Eye (tissue), 1 donor: Measurements from ENCODE around the gene PLXNB1.
"Not testable (repeated sequence)": the region's sequence is repeated elsewhere in the genome, so short reads cannot be mapped to it uniquely, and the experiment has no call there.

Experiments
- DNase-seq: peaks from one replicate; pipeline ENCODE4 v3.0.0-alpha.2; 2015

The PLXNB1 gene

DNA sequence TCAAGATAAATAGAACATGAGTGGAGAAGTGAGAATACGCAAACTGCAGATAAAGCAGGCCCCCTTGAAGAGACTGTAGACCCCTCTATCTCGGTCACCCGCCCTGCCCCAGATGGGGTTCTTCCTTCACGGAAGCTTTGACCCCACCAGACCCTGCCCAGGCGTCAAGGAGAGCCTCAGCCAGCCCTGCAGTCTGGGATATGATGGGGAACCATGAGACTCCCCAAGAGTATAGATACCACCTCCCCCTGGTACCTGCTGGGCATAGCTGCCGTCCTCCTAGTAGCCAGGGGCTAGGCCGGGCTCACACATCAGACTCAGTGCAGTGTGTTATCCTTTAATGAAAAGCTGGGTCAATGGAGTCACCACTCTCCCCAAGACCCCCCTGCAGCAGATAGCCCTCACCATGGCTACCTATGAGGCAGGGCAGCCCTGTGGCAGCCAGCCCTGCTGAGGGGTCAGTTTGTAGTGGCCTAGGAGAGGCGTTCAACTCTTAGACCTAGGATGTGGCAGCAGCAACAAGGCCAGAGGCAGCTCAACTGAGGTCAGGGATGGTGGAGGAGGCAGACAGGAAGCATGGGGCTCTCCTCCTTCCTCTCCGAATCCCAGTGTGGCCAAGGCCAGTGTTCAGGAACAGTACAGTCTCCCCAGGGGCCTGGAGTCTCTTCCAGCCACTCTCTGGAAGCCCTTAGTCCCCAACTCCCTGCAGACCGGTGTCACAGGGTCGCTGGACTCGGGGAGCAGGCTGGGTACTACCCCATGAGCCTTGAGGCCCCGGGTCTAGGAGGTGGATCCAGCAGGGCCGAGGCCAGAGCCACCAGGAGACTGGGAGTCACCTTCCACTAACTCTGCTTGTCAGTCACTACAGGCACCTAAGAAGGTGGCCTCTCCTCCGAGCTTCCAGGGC, 26.1 kb downstream of the PLXNB1 start:
- DNase-seq, result no peak

DNA sequence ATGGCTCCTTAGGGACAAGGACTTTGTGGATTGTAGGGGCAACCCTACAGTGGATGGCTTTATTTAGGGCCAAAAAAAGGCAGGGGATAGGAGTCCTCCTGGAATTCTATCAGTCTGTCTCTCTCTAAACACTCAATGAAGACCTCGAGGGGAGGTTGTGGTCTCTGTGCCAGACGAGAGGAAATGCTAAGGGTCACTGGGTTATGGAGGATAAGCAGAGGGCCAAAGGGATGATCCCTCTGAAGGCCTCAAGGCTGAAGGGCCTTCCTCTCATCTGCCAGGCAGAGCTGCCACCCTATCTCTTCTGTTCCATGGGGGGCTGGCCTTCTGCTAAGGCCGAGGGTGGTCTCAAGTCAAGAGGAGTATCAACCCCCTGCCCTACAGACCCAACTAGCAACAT, 27.0 kb downstream of the PLXNB1 start:
- no peak for DNase-seq

DNA sequence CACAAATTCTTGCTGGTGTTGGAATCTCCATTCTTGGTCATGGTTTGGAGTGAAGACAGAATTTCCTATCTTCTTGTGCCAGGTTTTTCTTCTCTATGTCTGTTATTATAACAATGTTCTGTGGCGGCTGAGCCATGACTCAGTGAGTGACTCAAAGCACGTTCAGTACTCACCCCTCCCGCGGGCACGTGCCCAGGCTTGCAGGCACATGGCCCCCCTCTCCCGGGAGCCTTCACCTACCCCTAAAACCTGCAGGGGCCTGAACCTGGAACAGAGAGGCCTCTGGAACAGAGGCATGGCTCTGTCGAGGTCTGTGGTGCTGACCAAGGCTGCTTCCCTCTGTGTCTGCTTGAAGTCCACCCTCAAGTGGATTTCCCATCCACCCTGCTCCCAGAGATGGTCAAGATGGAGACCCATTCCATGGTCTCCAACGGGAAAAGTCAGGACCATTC, 27.6 kb downstream of the PLXNB1 start:
- DNase-seq, result peak; percentile 35

DNA sequence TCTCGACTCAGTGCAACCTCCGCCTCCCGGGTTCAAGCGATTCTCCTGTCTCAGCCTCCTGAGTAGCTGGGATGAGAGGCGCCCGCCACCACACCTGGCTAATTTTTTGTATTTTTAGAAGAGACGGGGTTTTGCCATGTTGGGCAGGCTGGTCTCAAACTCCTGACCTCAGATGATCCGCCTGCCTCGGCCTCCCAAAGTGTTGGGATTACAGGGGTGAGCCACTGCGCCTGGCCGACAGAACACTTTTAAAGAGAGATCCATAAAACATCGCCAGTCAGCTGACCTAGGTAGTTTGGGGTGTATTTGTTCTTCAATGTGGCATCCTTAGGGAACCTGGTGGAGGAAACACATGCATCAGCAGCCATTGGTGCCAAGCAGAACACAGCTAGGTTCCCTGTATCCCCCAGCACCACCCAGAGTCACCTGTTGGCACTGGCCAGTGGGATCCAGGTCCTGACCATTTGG, 28.4 kb downstream of the PLXNB1 start:
- not testable (repeated sequence) for DNase-seq

DNA sequence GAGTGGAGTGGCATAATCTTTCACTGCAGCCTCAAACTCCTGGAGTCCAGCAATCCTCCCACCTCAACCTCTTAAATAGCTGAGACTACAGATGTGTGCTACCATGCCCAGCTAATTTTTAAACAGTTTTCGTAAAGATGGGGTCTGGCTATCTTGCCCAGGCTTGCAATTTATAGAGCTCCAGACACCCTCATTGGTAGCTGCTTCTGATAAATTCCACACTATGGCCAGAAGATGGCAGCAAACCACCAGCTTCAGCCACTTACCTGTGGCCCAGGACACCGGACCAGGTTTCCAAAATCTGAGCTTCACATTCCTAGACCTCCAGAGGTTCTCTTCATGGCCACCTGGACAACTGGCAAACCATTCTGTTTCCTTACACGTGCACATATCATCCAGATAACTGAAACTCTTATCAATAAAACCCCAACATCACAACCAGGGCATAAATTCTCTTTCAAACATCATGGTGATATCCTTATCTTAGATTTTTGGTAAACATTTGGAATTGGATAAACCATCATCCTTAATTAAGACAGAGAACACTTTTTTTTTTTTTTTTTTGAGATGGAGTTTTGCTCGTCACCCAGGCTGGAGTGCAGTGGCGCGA, 29.0 kb downstream of the PLXNB1 start:
- peak; percentile 75 for DNase-seq

DNA sequence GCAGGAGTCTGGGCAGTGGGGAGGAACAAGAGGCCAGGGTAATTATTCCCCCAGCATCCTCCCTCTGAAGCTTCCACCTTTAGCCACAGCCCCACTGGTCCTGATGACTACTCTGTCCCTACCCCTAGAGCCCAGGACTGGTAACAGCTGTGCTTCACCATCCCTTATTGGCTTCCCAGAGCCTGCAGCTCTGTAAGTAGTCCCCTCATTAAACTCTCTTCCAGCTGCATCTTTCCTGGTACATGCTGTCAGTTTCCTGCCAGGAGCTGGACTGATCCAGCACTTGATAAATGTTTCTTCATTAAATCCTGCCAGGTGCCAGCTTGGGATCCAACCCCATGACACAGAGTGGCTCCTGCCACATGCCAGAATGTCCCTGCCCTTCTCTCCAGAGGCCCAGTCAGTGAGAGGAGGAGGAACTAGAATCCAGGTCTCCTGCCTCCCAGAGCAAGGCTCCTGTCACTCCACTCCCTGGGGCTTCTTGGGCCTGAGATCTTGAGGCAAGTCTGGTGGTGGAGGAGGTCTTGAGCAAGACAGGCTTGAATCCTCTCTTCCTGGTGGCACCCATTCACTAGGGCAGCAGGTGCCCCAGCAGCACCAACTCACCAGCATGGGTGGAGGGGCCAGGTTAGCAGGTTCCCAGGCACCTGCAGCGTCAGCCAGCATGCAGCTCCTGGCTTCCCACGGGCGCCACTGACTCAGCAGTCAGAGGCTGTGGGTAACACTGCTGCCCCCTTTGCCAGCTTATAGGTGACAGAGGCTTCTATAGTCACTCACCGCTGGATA, 30.3 kb downstream of the PLXNB1 start:
- DNase-seq, result no peak

DNA sequence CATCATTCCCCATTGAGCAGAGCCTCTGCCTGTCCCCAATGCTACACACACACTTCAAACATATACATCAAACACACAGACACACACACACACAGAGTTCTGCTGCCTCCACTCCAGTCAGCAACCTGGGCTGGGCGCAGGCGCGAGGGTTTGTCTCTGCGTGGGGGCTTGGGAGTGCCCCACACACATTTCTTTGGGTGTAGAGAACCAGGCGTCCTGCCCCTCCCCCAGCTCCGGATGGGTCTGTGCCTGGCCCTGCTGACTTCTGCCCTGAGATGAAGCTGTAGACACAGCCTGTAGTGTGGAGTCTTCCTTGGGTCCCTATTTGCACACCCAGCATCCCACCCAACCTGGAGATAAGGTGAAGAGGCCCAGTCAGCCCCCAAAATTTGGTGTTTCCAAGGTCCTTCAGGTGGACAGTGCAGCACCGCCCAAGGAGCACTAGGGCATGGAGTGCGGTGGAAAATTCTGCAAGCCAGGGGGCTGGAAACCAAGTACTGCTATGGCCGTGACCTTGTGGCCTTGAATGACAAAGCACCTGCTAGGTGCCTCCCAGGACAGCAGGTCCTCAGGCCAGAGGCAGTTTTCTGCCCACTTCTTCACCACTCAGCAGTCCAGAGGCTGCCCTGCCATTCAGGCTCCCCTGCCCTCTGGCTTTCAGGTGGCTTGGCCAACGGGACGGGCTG, 31.0 kb downstream of the PLXNB1 start:
- DNase-seq, result no peak

DNA sequence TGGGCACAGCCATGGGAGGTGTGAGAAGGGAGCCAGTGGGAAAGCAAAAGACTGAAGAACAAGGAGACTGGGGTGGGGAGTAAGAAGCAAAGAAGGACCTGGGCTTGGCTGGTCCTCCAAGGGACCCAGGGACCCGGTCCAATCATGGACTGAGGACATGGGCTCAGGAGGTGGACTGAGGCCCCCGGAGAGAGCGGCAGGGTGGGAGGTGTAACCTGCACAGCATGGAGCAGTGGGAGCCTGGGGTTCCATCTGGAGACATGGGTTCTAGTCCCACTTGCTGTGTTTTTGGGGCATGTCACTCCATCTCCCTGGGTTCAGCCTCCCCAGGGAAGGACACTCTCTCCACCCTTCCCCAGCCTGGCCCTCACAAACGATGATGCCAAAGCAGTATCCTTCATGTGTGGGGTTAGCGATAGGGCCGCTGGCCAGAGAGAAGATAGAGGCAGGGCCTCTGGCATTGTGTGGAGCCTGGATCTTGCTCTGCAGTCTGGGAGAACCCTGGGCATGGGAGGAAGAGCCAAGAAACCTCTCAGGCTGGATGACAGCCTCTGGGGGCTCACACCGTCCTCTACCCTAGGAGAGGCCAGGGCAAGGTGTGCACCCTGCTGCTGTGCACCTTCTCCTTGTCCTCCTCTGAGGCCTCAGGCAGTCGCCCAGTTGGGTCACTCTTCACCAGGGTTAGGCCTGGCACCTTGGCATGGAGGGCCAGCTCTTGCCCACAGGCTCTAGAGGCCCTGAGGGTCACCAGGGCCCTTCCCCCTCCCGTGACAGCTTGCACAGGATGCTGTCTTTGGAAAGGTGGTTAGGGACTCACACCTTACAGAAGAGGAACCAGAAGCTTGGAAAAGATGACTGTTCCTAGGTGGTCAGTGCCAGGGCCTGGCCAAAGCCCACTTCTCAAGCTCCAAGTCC, 31.9 kb downstream of the PLXNB1 start:
- DNase-seq, result no peak

DNA sequence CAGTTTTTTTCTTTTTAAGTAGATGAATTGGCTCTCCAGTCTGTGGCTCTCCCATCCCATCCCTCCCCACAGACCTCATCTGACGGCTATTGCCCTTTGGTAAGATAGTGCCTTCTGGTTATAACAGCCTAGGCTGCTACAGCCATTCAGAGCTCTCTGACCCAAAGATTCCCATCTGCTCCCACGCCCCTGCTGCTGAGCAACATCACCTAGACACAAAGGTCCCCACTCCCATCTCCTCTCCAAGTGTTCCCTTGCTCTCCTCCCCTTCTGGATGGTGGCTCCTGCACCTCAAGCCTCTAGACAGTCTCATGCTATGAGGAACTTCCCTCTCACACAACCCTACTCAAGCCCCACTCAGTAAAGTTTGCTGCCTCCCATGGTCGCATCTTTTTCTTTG, 34.2 kb downstream of the PLXNB1 start:
- DNase-seq, result no peak

DNA sequence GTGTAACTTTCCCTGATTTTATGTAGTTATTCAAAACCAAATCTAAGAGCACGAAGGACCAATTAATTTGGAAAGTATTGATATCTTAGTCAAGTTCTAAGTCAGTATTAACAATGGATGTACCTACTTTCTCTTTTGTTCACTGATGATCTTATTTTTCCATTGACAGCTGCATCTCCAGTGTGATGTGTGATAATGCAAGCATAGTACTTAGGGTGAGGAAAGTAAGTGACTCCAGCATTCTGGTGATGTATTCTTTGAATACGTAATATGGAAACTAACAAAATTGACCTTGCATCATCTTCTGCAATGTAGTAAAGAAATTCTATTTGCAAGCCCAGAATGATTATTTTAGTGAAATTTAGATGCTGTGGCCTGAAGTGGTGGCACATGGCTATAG, 35.5 kb downstream of the PLXNB1 start:
- no peak for DNase-seq

DNA sequence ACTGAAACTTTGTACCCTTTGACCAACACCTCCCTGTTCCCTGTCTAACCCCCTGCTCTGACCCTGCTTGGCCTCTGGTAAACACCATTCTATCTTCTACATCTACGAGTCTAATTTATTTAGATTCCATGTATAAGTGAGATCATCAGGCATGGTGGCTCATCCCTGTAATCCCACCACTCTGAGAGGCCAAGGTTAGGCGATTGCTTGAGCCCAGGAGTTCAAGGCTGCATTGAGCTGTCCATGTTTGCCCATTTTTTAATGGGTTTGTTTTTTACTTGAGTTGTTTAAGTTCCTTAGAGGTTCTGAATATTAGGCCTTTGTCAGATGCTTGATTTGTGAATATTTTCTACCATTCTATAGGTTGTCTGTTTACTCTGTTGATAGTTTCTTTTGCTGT, 40.9 kb downstream of the PLXNB1 start:
- no peak for DNase-seq

DNA sequence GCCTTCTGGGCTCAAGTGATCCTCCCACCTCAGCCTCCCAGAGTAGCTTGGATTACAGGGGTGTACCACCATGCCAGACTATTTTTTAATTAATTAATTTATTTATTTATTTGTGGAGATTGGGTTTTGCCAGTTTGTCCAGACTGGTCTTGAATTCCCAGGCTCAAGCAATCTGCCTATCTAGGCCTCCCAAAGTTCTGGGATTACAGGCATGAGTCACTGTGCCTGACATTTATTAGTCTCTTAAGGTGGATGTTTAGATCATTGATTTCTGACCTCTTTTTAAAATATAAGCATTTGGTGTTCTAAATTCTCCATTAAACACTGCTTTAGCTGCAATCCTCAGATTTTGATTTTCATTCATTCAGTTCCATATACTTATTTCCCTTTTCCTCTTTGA, 42.3 kb downstream of the PLXNB1 start:
- DNase-seq, result no peak

DNA sequence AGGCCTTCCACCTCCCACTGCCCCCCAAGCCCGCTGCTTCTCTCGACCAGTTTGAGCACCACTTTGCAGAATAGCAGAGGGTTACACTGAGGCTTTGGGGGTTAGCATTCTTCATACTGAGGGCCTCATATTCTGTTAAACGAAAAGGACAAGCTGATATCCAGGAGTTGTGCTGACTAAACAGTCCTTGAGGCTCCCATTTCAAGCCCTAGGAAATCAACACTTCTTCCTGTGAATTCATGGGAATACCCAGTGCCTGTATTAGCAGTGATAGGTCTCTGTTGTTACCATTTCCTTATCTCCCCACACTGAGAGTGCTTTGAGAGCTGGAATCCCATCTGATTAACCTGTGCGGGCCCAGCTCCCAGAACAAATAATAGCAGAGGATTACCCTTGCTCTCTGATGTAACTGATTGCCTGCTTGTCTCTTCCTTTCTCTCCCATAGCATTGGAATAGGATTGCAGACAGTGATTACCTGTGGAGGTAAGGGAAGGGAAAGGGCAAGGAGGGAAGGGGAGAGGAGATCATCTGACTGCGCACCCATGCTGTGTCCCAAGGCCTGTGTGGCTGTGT, 56.9 kb downstream of the PLXNB1 start:
- DNase-seq, result no peak

DNA sequence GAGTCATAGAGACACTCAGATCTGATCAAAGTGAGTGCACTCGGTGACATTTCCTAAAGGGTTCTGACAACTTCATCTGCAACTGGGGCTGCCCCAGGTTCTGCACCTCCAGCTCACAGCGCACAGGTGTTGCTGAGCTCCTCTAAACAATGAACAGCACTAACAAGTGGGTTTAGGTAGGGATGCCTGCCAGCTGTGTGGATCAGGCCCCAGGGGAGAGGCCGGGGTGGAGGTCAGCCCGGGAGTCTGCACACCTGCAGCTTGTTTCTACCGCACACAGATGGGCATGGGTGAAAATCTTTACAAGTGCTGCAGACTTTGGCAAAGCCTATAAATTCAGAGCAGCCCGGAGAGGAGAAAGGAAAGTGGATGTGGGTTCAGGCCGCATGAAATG, 57.5 kb downstream of the PLXNB1 start:
- no peak for DNase-seq

DNA sequence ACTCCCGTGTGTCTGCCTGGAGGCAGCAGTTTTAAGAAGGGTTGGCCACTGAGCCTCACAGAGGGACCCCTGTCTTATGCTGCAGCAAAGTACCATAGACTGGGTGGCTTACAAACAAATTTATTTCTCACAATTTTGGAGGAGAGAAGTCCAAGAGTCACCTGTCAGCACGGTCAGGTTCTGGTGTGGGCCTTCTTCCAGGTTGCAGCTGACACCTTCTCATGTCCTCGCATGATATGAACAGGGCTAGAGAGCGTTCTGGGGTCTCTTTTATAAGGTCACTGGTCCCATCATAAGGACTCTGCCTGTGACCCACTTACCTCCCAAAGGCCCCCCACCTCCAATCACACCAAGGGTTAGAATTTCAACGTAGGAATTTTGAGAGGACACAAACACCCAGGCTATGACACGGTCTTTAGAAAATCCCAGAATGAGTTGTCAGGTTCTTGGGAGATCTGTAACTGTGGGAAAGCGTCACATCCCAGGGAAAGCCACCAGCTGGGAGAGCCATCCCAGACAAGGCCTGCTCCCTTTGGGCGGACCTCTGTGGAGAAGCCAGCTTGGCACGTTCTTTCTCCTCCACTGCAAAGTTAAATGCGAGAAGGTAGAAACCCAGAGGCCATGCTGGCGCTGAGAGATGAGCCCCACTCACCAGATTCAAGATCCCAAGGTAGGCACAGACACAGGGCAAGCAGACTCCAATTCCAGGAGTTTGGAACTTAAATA, 58.1 kb downstream of the PLXNB1 start, which contains the start of gene FBXW12:
Gene FBXW12, plus strand, starts transcription at position 569 of the 726 bp plus-strand sequence. CDS start 549 bp downstream, outside the sequence.
- no peak for DNase-seq

DNA sequence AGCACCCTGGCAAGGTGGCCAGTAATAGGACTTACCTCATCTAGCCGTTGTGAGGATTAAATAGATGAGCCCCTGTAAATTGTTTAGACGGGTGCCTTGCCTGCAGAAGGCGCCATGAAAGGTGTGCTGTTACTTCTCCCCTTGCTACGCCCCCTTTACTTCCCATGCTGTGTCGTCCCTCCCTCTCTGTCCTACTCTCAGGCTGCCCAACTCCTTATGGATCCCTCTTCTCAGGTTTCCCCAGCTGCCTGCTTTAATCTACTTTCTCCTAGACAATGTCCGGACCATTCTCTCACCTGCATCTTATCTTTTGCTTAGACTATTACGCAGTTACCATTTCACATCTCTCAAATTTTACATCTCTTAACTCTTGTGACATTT, 59.6 kb downstream of the PLXNB1 start:
- no peak for DNase-seq

DNA sequence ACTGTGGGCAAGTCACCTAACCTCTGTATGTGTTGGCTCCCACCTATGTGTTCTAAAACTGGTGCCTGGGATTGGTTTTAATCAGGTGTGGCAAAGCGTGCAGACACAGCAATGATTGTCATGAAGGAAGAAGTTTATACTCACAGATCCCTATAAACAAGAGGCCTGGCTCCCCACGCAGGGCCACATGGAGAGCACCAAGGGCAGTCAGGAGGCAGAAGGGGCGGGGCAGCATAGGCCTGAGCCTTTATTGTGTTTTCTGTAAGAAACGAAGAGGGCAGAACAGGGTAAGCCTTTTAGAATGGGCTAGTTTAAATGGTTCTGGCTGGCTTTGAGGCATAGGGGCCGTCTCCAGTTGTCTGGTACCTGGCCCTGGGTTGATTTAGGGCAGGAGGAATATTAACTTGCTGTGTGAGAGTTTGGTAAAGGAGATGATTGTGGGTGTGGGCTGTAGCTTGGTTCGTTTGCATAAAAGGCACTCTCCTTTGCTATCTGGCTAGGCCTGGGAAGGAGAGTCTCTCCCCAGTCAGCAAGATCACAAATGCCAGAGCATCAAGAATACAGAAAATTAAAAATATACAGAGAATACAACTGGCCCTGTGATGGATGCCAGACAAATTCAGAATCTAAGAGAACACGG, 60.1 kb downstream of the PLXNB1 start:
- DNase-seq, result no peak

DNA sequence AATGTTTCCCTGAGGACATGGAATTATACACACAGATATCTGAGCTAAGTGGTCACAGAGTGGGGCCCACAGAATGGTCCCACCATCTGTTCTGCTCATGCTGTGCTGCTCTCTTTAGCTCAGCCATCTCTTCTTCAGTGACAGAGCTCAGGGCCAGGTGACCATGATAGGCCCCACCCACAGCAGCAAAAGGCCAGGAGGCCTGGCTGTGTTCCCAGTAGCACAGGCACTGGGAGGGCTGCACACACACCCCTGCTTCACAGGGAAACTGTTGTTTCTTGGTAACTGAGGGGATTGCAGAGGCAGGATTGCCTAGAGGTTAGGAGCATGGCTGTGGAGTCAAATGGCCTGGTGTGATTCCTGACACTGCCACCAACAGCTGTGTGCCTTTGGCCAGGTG, 62.7 kb downstream of the PLXNB1 start:
- DNase-seq, result peak; percentile 15

DNA sequence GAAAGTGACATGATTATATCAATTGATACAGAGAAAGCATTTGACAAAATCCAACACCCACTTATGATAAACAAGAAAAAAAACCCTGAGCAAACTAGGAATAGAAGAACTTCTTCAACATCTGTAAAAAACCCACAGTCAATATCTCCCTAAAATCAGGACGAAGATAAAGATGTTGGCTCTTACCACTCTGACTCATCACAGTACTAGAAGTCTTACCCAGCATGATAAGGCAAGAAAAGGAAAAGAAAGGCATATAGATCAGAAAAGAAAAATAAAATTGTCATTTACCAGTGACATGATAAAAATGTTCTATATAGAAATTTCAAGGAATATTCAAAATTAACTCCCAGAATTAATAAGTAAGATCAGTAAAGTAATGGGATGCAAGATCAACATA, 65.0 kb downstream of the PLXNB1 start:
- DNase-seq, result no peak

DNA sequence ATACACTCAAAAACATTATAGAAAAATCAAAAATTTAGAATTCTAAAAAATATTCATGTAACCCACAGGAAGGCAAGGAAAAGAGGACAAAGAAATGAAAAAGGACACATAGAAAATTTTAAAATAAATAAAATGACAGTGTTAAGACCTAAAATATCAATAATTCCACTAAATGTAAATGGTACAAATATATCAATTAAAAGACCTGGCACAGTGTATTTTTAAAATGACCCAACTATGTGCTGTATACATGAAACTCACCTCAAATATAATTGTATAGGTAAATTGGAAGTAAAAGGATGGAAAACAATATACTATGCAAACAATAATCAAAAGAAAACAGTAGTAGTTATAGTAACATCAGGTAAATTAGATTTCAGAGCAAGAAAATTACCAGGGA, 68.0 kb downstream of the PLXNB1 start:
- DNase-seq, result no peak
